Smooth muscle cell (in vitro differentiated cells): ENCODE results near the gene CFAP53. TPM values are rescaled to one million over a fixed set of nuclear protein-coding genes. Genes with fewer than 3 reads are reported as not detected.

Source experiments
- DNase-seq: peaks from one replicate; lab custom pipeline; 2025; ENCODE audit not compliant: unreplicated experiment; lab: John Stamatoyannopoulos, UW
- H2AFZ ChIP-seq: fragments of 200-600 bp; sonication (generic); 2 replicates; pipeline ENCODE4 v1.6.0; 2016; ENCODE audit warnings: antibody characterized with exemption, low read depth, mild to moderate bottlenecking
- H3F3A ChIP-seq: fragments of 200-600 bp; sonication (generic); 2 replicates; pipeline ENCODE4 v1.6.0; 2017; ENCODE audit warnings: antibody characterized with exemption, low read depth
- H3K27ac ChIP-seq: fragments of 200-600 bp; sonication (generic); 2 replicates; pipeline ENCODE4 v1.5.1; 2016; ENCODE audit warnings: low read depth, mild to moderate bottlenecking
- H3K27me3 ChIP-seq: fragments of 200-600 bp; sonication (generic); 2 replicates; pipeline ENCODE4 v1.6.1; 2016; ENCODE audit warnings: low read depth, mild to moderate bottlenecking
- H3K36me3 ChIP-seq: fragments of 200-600 bp; sonication (generic); 2 replicates; pipeline ENCODE4 v1.5.1; 2016; ENCODE audit warnings: low read depth
- H3K4me1 ChIP-seq: fragments of 200-600 bp; sonication (generic); 2 replicates; pipeline ENCODE4 v1.5.1; 2016; ENCODE audit warnings: low read depth
- H3K4me2 ChIP-seq: fragments of 200-600 bp; sonication (generic); 2 replicates; pipeline ENCODE4 v1.6.0; 2016; ENCODE audit warnings: mild to moderate bottlenecking
- H3K4me3 ChIP-seq: fragments of 200-600 bp; sonication (generic); 2 replicates; pipeline ENCODE4 v1.5.1; 2016; ENCODE audit warnings: mild to moderate bottlenecking
- H3K79me2 ChIP-seq: fragments of 200-600 bp; sonication (generic); 2 replicates; pipeline ENCODE4 v1.6.0; 2016; ENCODE audit warnings: low read depth, mild to moderate bottlenecking
- H3K9ac ChIP-seq: fragments of 200-600 bp; sonication (generic); 2 replicates; pipeline ENCODE4 v1.6.0; 2016; ENCODE audit warnings: low read depth
- H3K9me3 ChIP-seq: fragments of 200-600 bp; sonication (generic); replicated peaks from 2 replicates; pipeline ENCODE4 v1.5.1; 2016; ENCODE audit warnings: low read depth
- H4K20me1 ChIP-seq: fragments of 200-600 bp; sonication (generic); 2 replicates; pipeline ENCODE4 v1.6.0; 2016; ENCODE audit warnings: low read depth
- WGBS: methylation state at CpG from one replicate; pipeline ENCODE4 v1.1.7; 2016; ENCODE audit warnings: low lambda C conversion rate; 5-methylcytosine and 5-hydroxymethylcytosine counted together
- polyA plus RNA-seq: library from polyadenylated mRNA; unstranded; fragments of >200 nt; fragmentation: Nextera tagmentation; extraction: Ambion mirVana; gene quantifications from 2 replicates; pipeline ENCODE4 v1.2.1, GENCODE V29; 2016
- total RNA-seq: library from RNA; depleted of rRNA; stranded (reverse); fragments of >200 nt; gene quantifications from 2 replicates; pipeline ENCODE4 v1.2.3, GENCODE V29; 2014
- TF ChIP-seq, protein P1 (sequence below): fragments of 200-600 bp; sonication (generic); IDR thresholded peaks from 2 replicates; pipeline ENCODE4 v1.5.1; 2017; ENCODE audit warnings: borderline replicate concordance, mild to moderate bottlenecking, antibody characterized with exemption; ENCODE audit not compliant: insufficient read depth, poor library complexity, severe bottlenecking

CFAP53 gene
- total and polyA plus RNA-seq, 2 experiments from 2014 or later = 0.41 to 0.99 TPM

- Histone ChIP-seq H3K9me3 (no peaks in the 10 kb centered on the region), H2AFZ (peak within 1 kb of the TSS; percentile 77), H3F3A (no peaks in the 10 kb centered on the region), H3K4me1 (peaks cover 9% of the 10 kb centered on the region), H3K4me3 (peak within 1 kb of the TSS; percentile 69), H3K36me3 (no peaks in the 10 kb centered on the region), H3K27me3 (peaks cover 77% of the 10 kb centered on the region), H3K27ac (no peak within 1 kb of the TSS), H4K20me1 (no peaks in the 10 kb centered on the region), H3K4me2 (peak within 1 kb of the TSS; percentile 92), H3K9ac (peak within 1 kb of the TSS; percentile 43), H3K79me2 (no peaks in the 10 kb centered on the region)
- TF ChIP-seq, protein P1, sequence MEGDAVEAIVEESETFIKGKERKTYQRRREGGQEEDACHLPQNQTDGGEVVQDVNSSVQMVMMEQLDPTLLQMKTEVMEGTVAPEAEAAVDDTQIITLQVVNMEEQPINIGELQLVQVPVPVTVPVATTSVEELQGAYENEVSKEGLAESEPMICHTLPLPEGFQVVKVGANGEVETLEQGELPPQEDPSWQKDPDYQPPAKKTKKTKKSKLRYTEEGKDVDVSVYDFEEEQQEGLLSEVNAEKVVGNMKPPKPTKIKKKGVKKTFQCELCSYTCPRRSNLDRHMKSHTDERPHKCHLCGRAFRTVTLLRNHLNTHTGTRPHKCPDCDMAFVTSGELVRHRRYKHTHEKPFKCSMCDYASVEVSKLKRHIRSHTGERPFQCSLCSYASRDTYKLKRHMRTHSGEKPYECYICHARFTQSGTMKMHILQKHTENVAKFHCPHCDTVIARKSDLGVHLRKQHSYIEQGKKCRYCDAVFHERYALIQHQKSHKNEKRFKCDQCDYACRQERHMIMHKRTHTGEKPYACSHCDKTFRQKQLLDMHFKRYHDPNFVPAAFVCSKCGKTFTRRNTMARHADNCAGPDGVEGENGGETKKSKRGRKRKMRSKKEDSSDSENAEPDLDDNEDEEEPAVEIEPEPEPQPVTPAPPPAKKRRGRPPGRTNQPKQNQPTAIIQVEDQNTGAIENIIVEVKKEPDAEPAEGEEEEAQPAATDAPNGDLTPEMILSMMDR = peak; percentile 36
- WGBS = 2% methylated on average over 71 of the region's 115 CpGs
- no peak for DNase-seq
These were observed 71.4 kb downstream of the CFAP53 start, which contains the start of gene MYO5B for GRCh38 chr18:50194631-50195532. MYO5B (minus strand) TSS chr18:50195147; CDS start chr18:50194793, 354 bp downstream.

GRCh38 chr18:50193796-50194630 lies 72.3 kb downstream of the CFAP53 start:
- 3% methylated on average over 67 of the region's 68 CpGs for WGBS
- no peak for DNase-seq

GRCh38 chr18:50192995-50193795 lies 73.1 kb downstream of the CFAP53 start:
- Histone ChIP-seq H3K36me3 (no peaks in the 10 kb centered on the region), H3K9me3 (no peaks in the 10 kb centered on the region), H3K27ac (no peak overlapping the region), H4K20me1 (no peaks in the 10 kb centered on the region), H3F3A (no peaks in the 10 kb centered on the region), H2AFZ (no peak overlapping the region), H3K4me2 (peak overlapping the region; percentile 92), H3K4me1 (peaks cover 9% of the 10 kb centered on the region), H3K9ac (no peak overlapping the region), H3K4me3 (peak overlapping the region; percentile 69), H3K27me3 (peaks cover 89% of the 10 kb centered on the region), H3K79me2 (no peaks in the 10 kb centered on the region)
- DNase-seq = no peak
- TF ChIP-seq, protein P1 = no peak
- 24% methylated on average over 31 of the region's 31 CpGs for WGBS

More at GRCh38 chr18:50193796-50194630, 72.3 kb downstream of the CFAP53 start:
- Histone ChIP-seq H3K4me2 (peak overlapping the region; percentile 92), H3K9ac (peak overlapping the region; percentile 43), H3F3A (no peaks in the 10 kb centered on the region), H4K20me1 (no peaks in the 10 kb centered on the region), H2AFZ (peak overlapping the region; percentile 77), H3K36me3 (no peaks in the 10 kb centered on the region), H3K4me1 (peaks cover 9% of the 10 kb centered on the region), H3K79me2 (no peaks in the 10 kb centered on the region), H3K27me3 (peaks cover 86% of the 10 kb centered on the region), H3K9me3 (no peaks in the 10 kb centered on the region), H3K4me3 (peak overlapping the region; percentile 69), H3K27ac (no peak overlapping the region)
- TF ChIP-seq, protein P1 = no peak
